ENCODE results near the gene TRIM63.

- TF ChIP-seq CTCF (IDR thresholded peaks at IDR 0.05) (no peak), POLR2A (IDR thresholded peaks at IDR 0.05) (no peak), POLR2AphosphoS5 (IDR thresholded peaks at IDR 0.05; ENCODE audit: insufficient read depth in 1 of 2, low read depth in 1 of 2) (no peak)
These were observed 63.7 kb downstream of the TRIM63 start for GRCh38 chr1:26003756-26004155.
